ENCODE measurements around the gene ZNF101. TPM values are rescaled to one million over a fixed set of nuclear protein-coding genes. Genes with fewer than 3 reads are reported as not detected.

ZNF101 gene
- total RNA-seq, result 3.9 and 5.2 TPM in 2 replicates

DNA sequence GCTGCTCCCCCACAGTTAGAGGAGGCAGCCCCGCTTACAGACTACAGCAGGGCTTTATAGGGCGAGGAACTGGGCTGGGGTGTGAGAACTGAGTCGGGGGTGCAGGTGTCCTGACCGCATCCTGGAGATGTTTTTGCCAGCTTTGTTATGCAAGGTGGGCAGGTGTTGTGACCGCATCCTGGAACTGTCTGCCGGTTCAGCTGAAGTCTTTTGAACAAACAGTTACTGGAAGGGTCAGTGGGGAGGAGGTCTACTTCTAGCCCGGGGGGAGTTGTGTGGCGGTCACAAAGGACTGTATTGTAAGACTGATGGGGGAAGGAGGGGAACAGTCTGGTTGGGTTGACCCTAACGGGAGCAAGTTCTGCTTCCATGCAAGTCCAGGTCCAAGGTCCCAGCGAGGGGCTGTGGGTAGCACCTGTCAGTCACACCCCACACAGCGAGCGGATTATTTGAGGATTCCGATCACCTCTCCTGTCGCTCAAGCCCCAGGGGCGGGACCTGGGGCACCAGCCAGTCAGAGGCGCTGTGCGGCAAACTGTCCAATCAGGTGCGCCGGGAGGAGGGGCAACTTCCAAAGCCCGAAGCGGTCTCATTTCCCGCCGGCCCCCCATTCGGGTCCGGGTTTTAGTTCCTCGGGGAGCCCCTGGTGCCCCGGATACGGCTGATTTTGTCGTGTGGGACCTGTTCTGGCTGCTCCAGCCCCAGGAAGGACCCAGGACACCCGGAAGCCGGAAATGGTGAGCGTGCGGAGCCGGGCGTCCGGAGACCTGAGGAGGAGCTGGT, at the start of gene ZNF101:
TSS of gene ZNF101 (plus strand) at position 610 of the 783 bp plus-strand sequence. CDS start at position 735, 125 bp downstream.

DNA sequence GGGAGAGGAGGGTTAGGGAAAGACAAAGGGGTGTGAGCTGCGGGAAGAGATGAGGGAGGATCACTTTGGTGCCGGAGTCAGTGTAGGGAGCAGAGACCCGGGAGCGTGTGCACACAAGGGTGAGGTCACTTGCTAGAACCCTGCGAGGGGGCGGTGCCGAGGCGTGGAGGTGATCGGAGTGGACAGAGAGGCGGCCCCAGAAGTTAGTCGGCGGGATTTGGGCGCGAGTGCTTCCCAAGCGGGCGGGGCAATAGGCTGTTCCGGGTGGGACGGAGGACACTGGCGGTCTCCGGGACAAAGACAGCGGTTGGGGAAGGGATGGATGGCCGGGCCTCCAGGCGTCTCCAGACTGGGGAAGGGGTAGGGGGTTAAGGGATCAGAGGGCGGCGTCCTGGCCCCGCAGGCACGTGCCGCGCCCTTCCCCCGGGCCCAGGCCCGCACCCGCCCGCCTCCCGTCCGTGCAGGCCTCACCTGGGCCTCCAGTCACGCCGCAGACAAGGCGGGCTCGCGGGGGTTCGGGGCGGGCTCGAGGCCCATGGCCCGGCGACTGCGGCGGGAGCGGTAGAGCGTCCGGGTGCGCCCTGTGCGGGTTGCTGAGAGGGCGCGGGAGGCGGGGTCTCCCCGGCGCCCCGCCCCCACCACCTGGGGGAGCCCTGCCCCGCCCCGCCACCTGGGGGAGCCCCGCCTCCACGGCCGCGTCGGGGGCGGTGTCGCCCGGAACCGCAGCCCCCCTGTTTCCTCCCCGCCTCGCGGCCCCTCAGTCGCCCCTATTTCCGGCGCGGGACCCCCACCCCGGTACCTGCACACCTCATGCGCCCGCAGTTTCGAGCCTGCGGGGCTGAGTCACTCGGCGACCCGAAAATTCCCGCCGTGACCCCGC, 40.8 kb upstream of the ZNF101 start, which contains the start of gene LPAR2:
TSS of gene LPAR2 (minus strand) at position 600 of the 880 bp plus-strand sequence. CDS start 945 bp downstream, outside the sequence.

DNA sequence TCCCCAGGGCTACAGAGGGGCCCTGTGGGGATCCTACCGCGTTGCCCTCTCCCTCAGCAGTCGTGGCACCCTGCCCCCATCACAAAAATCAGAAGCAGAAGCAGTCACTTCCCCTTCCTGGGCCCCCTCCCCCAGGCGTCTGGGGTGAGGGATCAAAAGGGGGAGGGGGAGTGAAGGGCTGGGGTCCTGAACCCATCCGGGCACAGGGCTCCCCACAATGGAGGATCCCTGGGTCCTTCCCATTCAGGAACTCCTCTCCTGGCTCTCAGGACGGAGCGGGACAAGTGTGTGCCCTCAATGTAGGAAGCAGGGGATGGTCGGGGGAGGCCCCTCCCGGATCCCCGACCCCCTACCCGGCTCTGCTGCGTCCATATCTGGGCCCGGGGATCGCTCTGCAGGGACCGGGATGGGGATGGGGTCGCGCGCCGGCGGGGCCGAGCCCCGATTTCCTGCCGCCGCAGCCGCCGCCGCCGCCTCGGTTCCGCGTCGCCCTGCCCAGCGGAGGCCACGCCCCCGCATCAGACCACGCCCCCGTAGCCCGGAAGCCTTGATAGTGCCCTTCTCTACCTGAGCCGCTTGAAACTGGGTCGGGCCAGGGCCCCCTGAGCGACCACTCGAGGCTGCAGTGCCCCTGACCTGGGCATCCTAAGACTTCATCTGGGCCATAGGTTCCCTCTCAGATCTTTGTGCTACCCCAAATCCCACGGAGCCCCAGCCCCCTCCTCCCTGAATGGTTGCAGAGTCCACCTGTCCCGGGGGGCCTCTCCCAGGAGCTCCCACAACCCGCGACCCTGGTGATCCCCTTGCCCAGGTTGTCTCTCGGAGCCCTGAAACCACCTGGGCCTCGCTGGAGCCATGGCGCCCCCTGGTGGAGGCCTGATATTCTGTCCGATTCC, 25.2 kb upstream of the ZNF101 start, which contains the start of gene GMIP:
TSS of gene GMIP (minus strand) at position 500 of the 896 bp plus-strand sequence. CDS start at position 372, 128 bp downstream.

DNA sequence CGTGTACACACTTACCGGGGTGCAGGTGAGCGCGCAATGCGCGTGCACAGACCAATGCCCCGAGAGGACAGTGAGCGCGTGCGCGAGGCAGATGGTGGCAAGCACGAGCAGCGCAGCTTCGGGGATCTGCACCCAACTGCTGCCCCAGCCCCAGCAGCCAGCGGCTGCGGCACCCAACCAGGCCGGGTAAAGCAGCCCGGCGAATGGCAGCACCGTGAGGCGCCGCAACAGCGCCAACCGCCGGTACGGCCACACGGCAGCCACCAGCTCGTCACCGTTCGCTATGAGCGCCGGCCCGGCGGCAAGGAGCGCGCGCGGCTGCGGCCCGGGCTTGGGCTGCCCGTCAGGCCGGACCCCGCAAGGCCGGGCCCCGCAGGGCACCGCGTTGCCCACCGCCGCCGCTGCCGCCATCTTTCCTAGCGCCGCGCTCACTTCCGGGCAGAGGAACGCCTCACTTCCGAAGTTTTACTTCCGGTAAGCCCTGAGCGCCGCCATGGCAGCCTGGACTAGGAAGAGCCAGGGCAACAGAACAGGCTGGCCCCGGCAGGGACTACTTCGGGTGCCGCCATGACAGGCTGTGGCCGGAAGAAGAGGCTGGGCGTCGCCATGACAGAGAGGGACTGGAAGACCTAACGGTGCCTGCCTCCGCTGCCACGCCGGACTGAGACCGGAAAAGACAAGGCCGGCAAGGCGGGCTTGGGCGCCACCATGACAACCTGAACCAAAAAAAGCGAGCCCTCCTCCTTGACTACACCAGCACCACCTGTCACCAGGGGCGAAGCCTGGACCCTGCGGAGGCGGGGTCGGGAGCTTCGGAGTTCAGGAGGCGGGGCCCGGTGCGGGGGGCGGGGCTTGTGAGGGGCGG, 5.2 kb upstream of the ZNF101 start, which contains the start of gene ATP13A1:
TSS of gene ATP13A1 (minus strand) at position 421 of the 865 bp plus-strand sequence. CDS start at position 411, 10 bp downstream.

DNA sequence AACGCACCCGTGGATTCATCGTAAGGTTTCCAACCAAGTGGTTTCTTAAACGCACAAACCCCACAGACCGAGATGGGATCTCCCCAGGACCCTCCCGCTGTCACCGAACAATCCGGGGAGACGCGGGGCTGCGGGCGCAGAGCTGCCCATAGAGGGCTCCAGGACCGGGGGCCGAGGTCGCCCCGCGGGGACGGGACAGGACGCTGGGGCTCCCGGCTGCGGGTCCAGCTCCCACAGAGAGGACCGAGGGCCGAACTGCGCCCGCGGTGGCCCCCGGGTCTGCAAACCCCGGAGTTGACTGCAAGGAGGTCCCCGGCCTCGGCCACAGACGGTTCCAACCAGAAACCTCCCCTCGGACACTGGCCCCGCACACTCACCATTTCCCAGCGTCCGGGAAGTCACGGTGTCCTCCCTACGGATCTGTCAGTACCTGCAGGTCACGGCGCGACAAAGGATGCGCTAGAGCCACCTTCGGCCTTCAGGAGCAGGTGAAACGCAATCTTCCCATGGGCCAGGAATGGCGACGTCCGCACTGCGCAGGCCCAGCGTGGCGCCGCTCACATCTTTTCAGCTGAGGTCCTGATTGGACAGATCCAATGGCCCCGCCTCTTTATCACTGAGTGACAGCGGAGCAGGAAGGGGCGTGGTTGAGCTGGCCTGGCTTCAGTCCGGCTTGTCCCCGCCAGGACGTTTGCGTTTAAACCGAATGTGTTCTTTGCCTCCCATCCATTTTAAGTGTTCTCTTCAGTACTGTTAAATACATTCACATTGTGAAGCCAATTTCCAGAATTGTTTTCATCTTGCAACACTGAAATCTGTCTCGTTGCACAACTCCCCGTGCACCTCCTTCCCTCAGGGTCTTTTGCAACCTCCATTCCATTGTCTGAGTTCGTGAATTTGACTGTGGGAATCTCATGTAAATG, 64.2 kb downstream of the ZNF101 start, which contains the start of gene ZNF14:
TSS of gene ZNF14 (minus strand) at position 534 of the 923 bp plus-strand sequence. CDS start at position 380, 154 bp downstream.

Other genes with a start within 250 kb of the ZNF101 start
- gene TSSK6, start 153.3 kb upstream of the ZNF101 start, total RNA-seq, result 1.2 and 2.1 TPM in 2 replicates
- 87.4 and 119 TPM in 2 replicates for gene NDUFA13, start 152.6 kb upstream of the ZNF101 start, total RNA-seq
- gene YJEFN3, start 139.9 kb upstream of the ZNF101 start, total RNA-seq, result 0.65 and 0.89 TPM in 2 replicates
- 0.30 and 0.69 TPM in 2 replicates for gene CILP2, start 130.6 kb upstream of the ZNF101 start, total RNA-seq
- 0.55 and 1.2 TPM in 2 replicates for gene PBX4, start 50.2 kb upstream of the ZNF101 start, total RNA-seq
- gene LPAR2, start 40.6 kb upstream of the ZNF101 start, total RNA-seq, result 0.89 and 1.6 TPM in 2 replicates
- gene GMIP, start 25.2 kb upstream of the ZNF101 start, total RNA-seq, result 5.9 and 10.3 TPM in 2 replicates
- 77.4 and 94.7 TPM in 2 replicates for gene ATP13A1, start 5.2 kb upstream of the ZNF101 start, total RNA-seq
- gene ZNF14, start 64.3 kb downstream of the ZNF101 start, total RNA-seq, result 5.5 and 8.3 TPM in 2 replicates
- 15.5 and 16.3 TPM in 2 replicates for gene ZNF506, start 152.9 kb downstream of the ZNF101 start, total RNA-seq
- gene ZNF253, start 197.0 kb downstream of the ZNF101 start, total RNA-seq, result 3.2 and 3.3 TPM in 2 replicates
- gene ZNF93, start 232.1 kb downstream of the ZNF101 start, total RNA-seq, result 7.1 and 10.7 TPM in 2 replicates

Measured in smooth muscle cell of the umbilical artery (primary cell).